Liver (tissue), 9 donors: ENCODE measurements around the gene ZKSCAN3. TPM values are rescaled to one million over a fixed set of nuclear protein-coding genes. Genes with fewer than 3 reads are reported as not detected.

ENCODE experiments used
- DNase-seq: peaks from one replicate; pipeline ENCODE4 v3.0.0-alpha.2; 2017; ENCODE audit warnings: low spot score
- H3K27ac ChIP-seq, 2 donors: one replicate each; pipeline ENCODE4 v1.7.0; 2013; ENCODE audit warnings: inconsistent platforms in 2 of 2, low read length in 2 of 2, control low read depth in 1 of 2, low read depth in 1 of 2, mild to moderate bottlenecking in 1 of 2
- H3K27me3 ChIP-seq, 4 donors: one replicate each; pipeline versions ENCODE4 v1.6.1 to v1.7.0; 2013; ENCODE audit warnings: low read length in 3 of 4, inconsistent platforms in 1 of 4, mild to moderate bottlenecking in 1 of 4, moderate library complexity in 1 of 4; ENCODE audit not compliant: control insufficient read depth in 4 of 4, insufficient read depth in 4 of 4
- H3K36me3 ChIP-seq, 4 donors: one replicate each; pipeline versions ENCODE4 v1.6.1 to v1.7.0; 2013; ENCODE audit warnings: low read length in 3 of 4, mild to moderate bottlenecking in 3 of 4, low read depth in 1 of 4, moderate library complexity in 1 of 4; ENCODE audit not compliant: control insufficient read depth in 4 of 4, insufficient read depth in 3 of 4
- H3K4me1 ChIP-seq, 4 donors: one replicate each; pipeline versions ENCODE4 v1.6.1 to v1.7.0; 2013; ENCODE audit warnings: low read length in 3 of 4, mild to moderate bottlenecking in 3 of 4, moderate library complexity in 1 of 4; ENCODE audit not compliant: control insufficient read depth in 4 of 4, insufficient read depth in 4 of 4
- H3K4me3 ChIP-seq, 3 donors: one replicate each; pipeline versions ENCODE4 v1.6.1 to v1.7.0; 2013; ENCODE audit warnings: low read length in 3 of 3, control low read depth in 1 of 3, low read depth in 1 of 3, mild to moderate bottlenecking in 1 of 3
- H3K9ac ChIP-seq, 2 donors: one replicate each; pipeline ENCODE4 v1.7.0; 2013; ENCODE audit warnings: low read length in 2 of 2, mild to moderate bottlenecking in 2 of 2, moderate library complexity in 2 of 2, control low read depth in 1 of 2, low read depth in 1 of 2
- H3K9me3 ChIP-seq, 4 donors: one replicate each; pipeline versions ENCODE4 v1.6.1 to v1.7.0; 2013; ENCODE audit warnings: low read length in 3 of 4; ENCODE audit not compliant: control insufficient read depth in 4 of 4
- EGR1 ChIP-seq, 2 donors: IDR thresholded peaks; 2 replicates each; pipeline ENCODE4 v1.6.1; 2016 to 2018; ENCODE audit warnings: antibody characterized with exemption in 2 of 2, low read depth in 2 of 2
- FOXA1 ChIP-seq: IDR thresholded peaks from 2 replicates; pipeline ENCODE4 v1.6.1; 2016; ENCODE audit warnings: antibody characterized with exemption
- FOXA2 ChIP-seq: IDR thresholded peaks from 2 replicates; pipeline ENCODE4 v1.6.1; 2016; ENCODE audit warnings: antibody characterized with exemption
- GABPA ChIP-seq, 2 donors: IDR thresholded peaks in 1 of 2; conservative IDR thresholded peaks in 1 of 2; 2 replicates each; pipeline ENCODE4 v1.6.1; 2016; ENCODE audit warnings: antibody characterized with exemption in 2 of 2, mild to moderate bottlenecking in 1 of 2, moderate library complexity in 1 of 2
- HNF4A ChIP-seq, 2 donors: conservative IDR thresholded peaks; 2 replicates each; pipeline ENCODE4 v1.6.1; 2016; ENCODE audit warnings: antibody characterized with exemption in 2 of 2, mild to moderate bottlenecking in 2 of 2
- HNF4G ChIP-seq: IDR thresholded peaks from 2 replicates; pipeline ENCODE4 v1.6.1; 2016; ENCODE audit warnings: antibody characterized with exemption
- JUND ChIP-seq, 2 donors: IDR thresholded peaks; 2 replicates each; pipeline ENCODE4 v1.6.1; 2016; ENCODE audit warnings: antibody characterized with exemption in 2 of 2
- NR2F2 ChIP-seq: IDR thresholded peaks from 2 replicates; pipeline ENCODE4 v1.6.1; 2016; ENCODE audit warnings: antibody characterized with exemption
- RAD21 ChIP-seq, 2 donors: IDR thresholded peaks; 2 replicates each; pipeline ENCODE4 v1.6.1; 2016; ENCODE audit warnings: antibody characterized with exemption in 2 of 2, mild to moderate bottlenecking in 2 of 2
- RXRA ChIP-seq, 2 donors: IDR thresholded peaks; 2 replicates each; pipeline ENCODE4 v1.6.1; 2017 to 2018; ENCODE audit warnings: antibody characterized with exemption in 2 of 2, mild to moderate bottlenecking in 1 of 2
- SP1 ChIP-seq: IDR thresholded peaks from 2 replicates; pipeline ENCODE4 v1.6.1; 2018; ENCODE audit warnings: antibody characterized with exemption, mild to moderate bottlenecking
- TAF1 ChIP-seq: conservative IDR thresholded peaks from 2 replicates; pipeline ENCODE4 v1.6.1; 2016; ENCODE audit warnings: antibody characterized with exemption, mild to moderate bottlenecking
- YY1 ChIP-seq: IDR thresholded peaks from 2 replicates; pipeline ENCODE4 v1.6.1; 2016; ENCODE audit warnings: antibody characterized with exemption, mild to moderate bottlenecking
- WGBS: extraction: QIAGEN DNeasy Blood & Tissue Kit; methylation state at CpG from one replicate; pipeline ENCODE4 v1.1.7; 2013; 5-methylcytosine and 5-hydroxymethylcytosine counted together
- polyA plus RNA-seq, 2 donors: library from polyadenylated mRNA; stranded (reverse) in 1 of 2; unstranded in 1 of 2; fragments of 200-250 nt in 1 of 2; fragments of >200 nt in 1 of 2; fragmentation: Nextera tagmentation in 1 of 2; extraction: Ambion mirVana in 1 of 2; gene quantifications; one replicate each; pipeline versions ENCODE4 v1.2.1 to v1.2.3, GENCODE V29; 2013 to 2015
- total RNA-seq, 2 donors: library from RNA; depleted of rRNA; stranded (reverse); fragments of >200 nt; gene quantifications; one replicate each; pipeline ENCODE4 v1.2.3, GENCODE V29; 2014
- TF ChIP-seq, protein P1 (sequence below): IDR thresholded peaks from 2 replicates; pipeline ENCODE4 v1.6.1; 2016; ENCODE audit warnings: antibody characterized with exemption, mild to moderate bottlenecking
- TF ChIP-seq, protein P2 (sequence below): IDR thresholded peaks from 2 replicates; pipeline ENCODE4 v1.6.1; 2016; ENCODE audit warnings: antibody characterized with exemption
- TF ChIP-seq, protein P3 (sequence below): IDR thresholded peaks from 2 replicates; pipeline ENCODE4 v1.6.1; 2016; ENCODE audit warnings: antibody characterized with exemption
- donor health status: healthy.
- donor health status: healthy.
- donor health status: healthy.
- donor health status: healthy.
- donor health status: healthy.

The ZKSCAN3 gene
- total and polyA plus RNA-seq, 4 donors: 0.93 to 8.8 (median 1.9) TPM

DNA sequence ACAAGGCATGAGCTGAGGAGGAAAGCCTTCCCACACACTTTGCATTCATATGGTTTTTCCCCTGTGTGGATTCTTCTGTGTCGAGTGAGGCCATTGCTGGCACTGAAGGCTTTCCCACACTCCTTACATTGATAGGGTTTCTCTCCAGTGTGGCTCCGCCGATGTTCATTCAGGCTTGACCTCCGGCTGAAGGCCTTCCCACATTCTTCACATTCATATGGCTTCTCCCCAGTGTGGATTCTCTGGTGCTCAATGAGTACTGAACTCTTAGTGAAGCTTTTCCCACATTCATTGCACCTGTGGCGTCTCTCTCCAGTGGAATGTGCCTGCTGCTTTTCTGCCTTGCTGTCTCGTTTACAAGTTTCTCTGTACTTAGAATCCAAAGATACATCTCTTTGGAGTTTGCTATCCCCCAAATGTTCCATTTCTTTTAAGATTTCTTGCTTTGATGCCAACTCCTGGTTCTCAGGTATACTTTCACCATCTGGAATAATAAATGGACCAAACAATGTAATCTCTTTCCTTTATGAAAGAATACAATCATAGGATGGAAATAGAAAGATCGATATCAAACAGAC, 23.3 kb upstream of the ZKSCAN3 start:
- Histone ChIP-seq H3K27me3 (no peaks in the 10 kb centered on the region), H3K4me3 (peak overlapping the region in 2 of 3 donors; percentile 23 to 62), H3K36me3 (peaks cover 10 to 28% (median 25%) of the 10 kb centered on the region in 4 donors), H3K9ac (no peak overlapping the region), H3K9me3 (peaks cover 16 to 41% (median 28%) of the 10 kb centered on the region in 4 donors), H3K4me1 (peaks cover 0 to 12% (median 6%) of the 10 kb centered on the region in 4 donors), H3K27ac (no peak overlapping the region)
- no peak for DNase-seq
- TF ChIP-seq YY1: no peak
- WGBS: 90% methylated on average over 7 of the region's 7 CpGs

DNA sequence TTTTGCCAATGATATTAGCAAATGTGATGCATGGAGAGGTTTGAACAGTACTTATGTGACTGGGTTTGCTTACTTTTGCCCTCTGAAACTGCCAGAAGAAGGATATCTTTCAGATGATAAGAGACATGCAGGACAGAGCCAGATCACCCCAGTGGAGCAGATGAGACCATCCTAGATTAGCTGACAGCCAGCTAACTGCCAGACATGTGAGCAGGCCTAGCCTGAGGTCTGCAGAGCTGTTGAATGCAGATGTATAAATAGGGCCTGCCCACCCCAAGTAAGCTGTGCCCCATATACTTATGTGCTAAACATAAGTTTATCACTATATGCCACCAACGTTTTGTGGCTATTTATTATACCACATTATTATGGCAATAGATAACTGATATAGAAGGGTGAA, 19.7 kb upstream of the ZKSCAN3 start:
- peaks cover 16 to 36% (median 27%) of the 10 kb centered on the region in 4 donors for H3K9me3 ChIP-seq
- H3K9ac ChIP-seq: no peak overlapping the region
- no peak overlapping the region for H3K4me3 ChIP-seq
- H3K4me1 ChIP-seq: peaks cover 0 to 4% (median 1%) of the 10 kb centered on the region in 4 donors
- H3K36me3 ChIP-seq: peaks cover 10 to 28% (median 24%) of the 10 kb centered on the region in 4 donors
- TF ChIP-seq FOXA1 (no peak), HNF4G (no peak), SP1 (no peak), GABPA (IDR thresholded peaks at IDR 0.05 in 1 of 2, conservative IDR thresholded peaks at IDR 0.05 in 1 of 2) (no peak), JUND (IDR thresholded peaks at IDR 0.05) (no peak), YY1 (no peak), EGR1 (IDR thresholded peaks at IDR 0.05; ENCODE audit: low read depth in 2 of 2) (no peak), HNF4A (conservative IDR thresholded peaks at IDR 0.05) (no peak)
- TF ChIP-seq, protein P1, sequence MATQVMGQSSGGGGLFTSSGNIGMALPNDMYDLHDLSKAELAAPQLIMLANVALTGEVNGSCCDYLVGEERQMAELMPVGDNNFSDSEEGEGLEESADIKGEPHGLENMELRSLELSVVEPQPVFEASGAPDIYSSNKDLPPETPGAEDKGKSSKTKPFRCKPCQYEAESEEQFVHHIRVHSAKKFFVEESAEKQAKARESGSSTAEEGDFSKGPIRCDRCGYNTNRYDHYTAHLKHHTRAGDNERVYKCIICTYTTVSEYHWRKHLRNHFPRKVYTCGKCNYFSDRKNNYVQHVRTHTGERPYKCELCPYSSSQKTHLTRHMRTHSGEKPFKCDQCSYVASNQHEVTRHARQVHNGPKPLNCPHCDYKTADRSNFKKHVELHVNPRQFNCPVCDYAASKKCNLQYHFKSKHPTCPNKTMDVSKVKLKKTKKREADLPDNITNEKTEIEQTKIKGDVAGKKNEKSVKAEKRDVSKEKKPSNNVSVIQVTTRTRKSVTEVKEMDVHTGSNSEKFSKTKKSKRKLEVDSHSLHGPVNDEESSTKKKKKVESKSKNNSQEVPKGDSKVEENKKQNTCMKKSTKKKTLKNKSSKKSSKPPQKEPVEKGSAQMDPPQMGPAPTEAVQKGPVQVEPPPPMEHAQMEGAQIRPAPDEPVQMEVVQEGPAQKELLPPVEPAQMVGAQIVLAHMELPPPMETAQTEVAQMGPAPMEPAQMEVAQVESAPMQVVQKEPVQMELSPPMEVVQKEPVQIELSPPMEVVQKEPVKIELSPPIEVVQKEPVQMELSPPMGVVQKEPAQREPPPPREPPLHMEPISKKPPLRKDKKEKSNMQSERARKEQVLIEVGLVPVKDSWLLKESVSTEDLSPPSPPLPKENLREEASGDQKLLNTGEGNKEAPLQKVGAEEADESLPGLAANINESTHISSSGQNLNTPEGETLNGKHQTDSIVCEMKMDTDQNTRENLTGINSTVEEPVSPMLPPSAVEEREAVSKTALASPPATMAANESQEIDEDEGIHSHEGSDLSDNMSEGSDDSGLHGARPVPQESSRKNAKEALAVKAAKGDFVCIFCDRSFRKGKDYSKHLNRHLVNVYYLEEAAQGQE: no peak
- TF ChIP-seq, protein P2, sequence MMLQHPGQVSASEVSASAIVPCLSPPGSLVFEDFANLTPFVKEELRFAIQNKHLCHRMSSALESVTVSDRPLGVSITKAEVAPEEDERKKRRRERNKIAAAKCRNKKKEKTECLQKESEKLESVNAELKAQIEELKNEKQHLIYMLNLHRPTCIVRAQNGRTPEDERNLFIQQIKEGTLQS: no peak
- 65% methylated on average over 1 of the region's 1 CpG for WGBS
- no peaks in the 10 kb centered on the region for H3K27me3 ChIP-seq
- H3K27ac ChIP-seq: no peak overlapping the region
- no peak for DNase-seq

DNA sequence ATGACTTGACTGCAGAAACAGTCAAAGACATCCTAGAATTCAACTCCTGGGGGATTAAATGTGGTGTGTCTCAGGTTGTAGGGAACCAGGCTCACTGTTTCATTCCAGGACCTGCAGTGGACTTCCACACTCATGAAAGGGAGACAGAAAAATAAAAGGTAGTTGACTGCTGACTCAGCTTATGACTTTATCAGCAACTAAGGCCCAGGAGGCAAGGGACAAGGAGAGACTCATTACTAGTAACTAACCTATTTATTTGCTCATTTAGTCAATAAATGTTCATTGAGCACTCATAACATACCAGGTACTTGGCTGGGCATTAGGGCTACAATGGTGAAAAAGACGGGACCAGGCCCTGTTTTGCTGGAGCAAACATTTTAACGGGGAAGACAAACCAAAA, 16.7 kb upstream of the ZKSCAN3 start:
- 97% methylated on average over 2 of the region's 2 CpGs for WGBS
- no peak for DNase-seq
- Histone ChIP-seq H3K36me3 (peaks cover 0 to 5% (median 2%) of the 10 kb centered on the region in 4 donors), H3K9me3 (peaks cover 3 to 11% (median 5%) of the 10 kb centered on the region in 4 donors), H3K4me1 (peaks cover 1 to 14% (median 4%) of the 10 kb centered on the region in 4 donors), H3K9ac (no peak overlapping the region), H3K4me3 (no peak overlapping the region), H3K27me3 (no peaks in the 10 kb centered on the region), H3K27ac (no peak overlapping the region)
- TF ChIP-seq, protein P3, sequence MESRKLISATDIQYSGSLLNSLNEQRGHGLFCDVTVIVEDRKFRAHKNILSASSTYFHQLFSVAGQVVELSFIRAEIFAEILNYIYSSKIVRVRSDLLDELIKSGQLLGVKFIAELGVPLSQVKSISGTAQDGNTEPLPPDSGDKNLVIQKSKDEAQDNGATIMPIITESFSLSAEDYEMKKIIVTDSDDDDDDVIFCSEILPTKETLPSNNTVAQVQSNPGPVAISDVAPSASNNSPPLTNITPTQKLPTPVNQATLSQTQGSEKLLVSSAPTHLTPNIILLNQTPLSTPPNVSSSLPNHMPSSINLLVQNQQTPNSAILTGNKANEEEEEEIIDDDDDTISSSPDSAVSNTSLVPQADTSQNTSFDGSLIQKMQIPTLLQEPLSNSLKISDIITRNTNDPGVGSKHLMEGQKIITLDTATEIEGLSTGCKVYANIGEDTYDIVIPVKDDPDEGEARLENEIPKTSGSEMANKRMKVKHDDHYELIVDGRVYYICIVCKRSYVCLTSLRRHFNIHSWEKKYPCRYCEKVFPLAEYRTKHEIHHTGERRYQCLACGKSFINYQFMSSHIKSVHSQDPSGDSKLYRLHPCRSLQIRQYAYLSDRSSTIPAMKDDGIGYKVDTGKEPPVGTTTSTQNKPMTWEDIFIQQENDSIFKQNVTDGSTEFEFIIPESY: no peak
- TF ChIP-seq, protein P1: no peak
- TF ChIP-seq SP1: no peak
- TF ChIP-seq TAF1: no peak
- no peak for TF ChIP-seq YY1
- no peak for TF ChIP-seq FOXA1
- TF ChIP-seq HNF4G: no peak
- TF ChIP-seq GABPA (IDR thresholded peaks at IDR 0.05 in 1 of 2, conservative IDR thresholded peaks at IDR 0.05 in 1 of 2): no peak
- no peak for TF ChIP-seq RAD21 (IDR thresholded peaks at IDR 0.05)
- TF ChIP-seq, protein P2: no peak
- no peak for TF ChIP-seq JUND (IDR thresholded peaks at IDR 0.05)
- TF ChIP-seq NR2F2: no peak
- TF ChIP-seq FOXA2: no peak
- no peak for TF ChIP-seq RXRA (IDR thresholded peaks at IDR 0.05)
